ENCODE results near the gene CYB5B.
A peak's percentile ranks its signal among the peaks of the same experiment; 100 is the strongest.
"Not testable (repeated sequence)": the region's sequence is repeated elsewhere in the genome, so short reads cannot be mapped to it uniquely, and the experiment has no call there.

CYB5B gene

GRCh38 chr16:69431948-69432468 lies 7.6 kb downstream of the CYB5B start:
- Histone ChIP-seq H3K9ac (ENCODE audit: low read depth, low read length) (no peak overlapping the region), H3K4me2 (ENCODE audit: low read length) (no peak overlapping the region), H3K4me1 (ENCODE audit: control insufficient read depth, insufficient read depth, low read length) (no peaks in the 10 kb centered on the region), H3K36me3 (ENCODE audit: insufficient read depth, low read length) (peaks cover 40% of the 10 kb centered on the region), H3K4me3 (ENCODE audit: low read length) (no peak overlapping the region), H3K9me3 (replicated peaks; ENCODE audit: low read length) (no peaks in the 10 kb centered on the region), H3K27me3 (ENCODE audit: control insufficient read depth, insufficient read depth, low read length) (no peaks in the 10 kb centered on the region)

- no peak overlapping the region for H3K4me3 ChIP-seq (ENCODE audit: low read length)
- peaks cover 26% of the 10 kb centered on the region for H3K36me3 ChIP-seq (ENCODE audit: insufficient read depth, low read length)
- H3K4me2 ChIP-seq (ENCODE audit: low read length): no peak overlapping the region
- no peaks in the 10 kb centered on the region for H3K27me3 ChIP-seq (ENCODE audit: control insufficient read depth, insufficient read depth, low read length)
- H3K4me1 ChIP-seq (ENCODE audit: control insufficient read depth, insufficient read depth, low read length): no peaks in the 10 kb centered on the region
- H3K9me3 ChIP-seq (replicated peaks; ENCODE audit: low read length): no peaks in the 10 kb centered on the region
- no peak overlapping the region for H3K9ac ChIP-seq (ENCODE audit: low read depth, low read length)
Observed at GRCh38 chr16:69434066-69434465, 9.6 kb downstream of the CYB5B start.

- no peaks in the 10 kb centered on the region for H3K4me1 ChIP-seq (ENCODE audit: control insufficient read depth, insufficient read depth, low read length)
- H3K4me2 ChIP-seq (ENCODE audit: low read length): no peak overlapping the region
- peaks cover 23% of the 10 kb centered on the region for H3K36me3 ChIP-seq (ENCODE audit: insufficient read depth, low read length)
- H3K4me3 ChIP-seq (ENCODE audit: low read length): no peak overlapping the region
- H3K9me3 ChIP-seq (replicated peaks; ENCODE audit: low read length): no peaks in the 10 kb centered on the region
- no peaks in the 10 kb centered on the region for H3K27me3 ChIP-seq (ENCODE audit: control insufficient read depth, insufficient read depth, low read length)
- H3K9ac ChIP-seq (ENCODE audit: low read depth, low read length): no peak overlapping the region
Observed at GRCh38 chr16:69435977-69436820, 11.8 kb downstream of the CYB5B start.

GRCh38 chr16:69436896-69437295 lies 12.5 kb downstream of the CYB5B start:
- peaks cover 16% of the 10 kb centered on the region for H3K36me3 ChIP-seq (ENCODE audit: insufficient read depth, low read length)
- H3K4me2 ChIP-seq (ENCODE audit: low read length): no peak overlapping the region
- H3K4me1 ChIP-seq (ENCODE audit: control insufficient read depth, insufficient read depth, low read length): no peaks in the 10 kb centered on the region
- H3K9me3 ChIP-seq (replicated peaks; ENCODE audit: low read length): no peaks in the 10 kb centered on the region
- H3K27me3 ChIP-seq (ENCODE audit: control insufficient read depth, insufficient read depth, low read length): no peaks in the 10 kb centered on the region
- H3K4me3 ChIP-seq (ENCODE audit: low read length): no peak overlapping the region
- H3K9ac ChIP-seq (ENCODE audit: low read depth, low read length): no peak overlapping the region

- Histone ChIP-seq H3K4me2 (ENCODE audit: low read length) (no peak overlapping the region), H3K4me3 (ENCODE audit: low read length) (no peak overlapping the region), H3K27me3 (ENCODE audit: control insufficient read depth, insufficient read depth, low read length) (no peaks in the 10 kb centered on the region), H3K36me3 (ENCODE audit: insufficient read depth, low read length) (peaks cover 6% of the 10 kb centered on the region), H3K4me1 (ENCODE audit: control insufficient read depth, insufficient read depth, low read length) (peaks cover 6% of the 10 kb centered on the region), H3K9me3 (replicated peaks; ENCODE audit: low read length) (no peaks in the 10 kb centered on the region), H3K9ac (ENCODE audit: low read depth, low read length) (no peak overlapping the region)
Observed at GRCh38 chr16:69438465-69438864, 14.0 kb downstream of the CYB5B start.

- no peak overlapping the region for H3K4me2 ChIP-seq (ENCODE audit: low read length)
- no peaks in the 10 kb centered on the region for H3K9me3 ChIP-seq (replicated peaks; ENCODE audit: low read length)
- peaks cover 22% of the 10 kb centered on the region for H3K4me1 ChIP-seq (ENCODE audit: control insufficient read depth, insufficient read depth, low read length)
- H3K27me3 ChIP-seq (ENCODE audit: control insufficient read depth, insufficient read depth, low read length): no peaks in the 10 kb centered on the region
- H3K9ac ChIP-seq (ENCODE audit: low read depth, low read length): no peak overlapping the region
- H3K4me3 ChIP-seq (ENCODE audit: low read length): no peak overlapping the region
- H3K36me3 ChIP-seq (ENCODE audit: insufficient read depth, low read length): peaks cover 4% of the 10 kb centered on the region
Observed at GRCh38 chr16:69440250-69440649, 15.8 kb downstream of the CYB5B start.

GRCh38 chr16:69441030-69441429 lies 16.6 kb downstream of the CYB5B start:
- H3K4me2 ChIP-seq (ENCODE audit: low read length); H3K27me3 ChIP-seq (ENCODE audit: control insufficient read depth, insufficient read depth, low read length); H3K4me3 ChIP-seq (ENCODE audit: low read length); H3K36me3 ChIP-seq (ENCODE audit: insufficient read depth, low read length); H3K9ac ChIP-seq (ENCODE audit: low read depth, low read length); H3K9me3 ChIP-seq (replicated peaks; ENCODE audit: low read length): not testable (repeated sequence)
- peaks cover 22% of the 10 kb centered on the region for H3K4me1 ChIP-seq (ENCODE audit: control insufficient read depth, insufficient read depth, low read length)

GRCh38 chr16:69443927-69444631 lies 19.7 kb downstream of the CYB5B start:
- H3K9ac ChIP-seq (ENCODE audit: low read depth, low read length): peak overlapping the region; percentile 81

GRCh38 chr16:69444873-69445517 lies 20.6 kb downstream of the CYB5B start:
- peak overlapping the region; percentile 59 for H3K4me3 ChIP-seq (ENCODE audit: low read length)
- H3K4me2 ChIP-seq (ENCODE audit: low read length): peak overlapping the region; percentile 86
- peaks cover 29% of the 10 kb centered on the region for H3K36me3 ChIP-seq (ENCODE audit: insufficient read depth, low read length)
- H3K27me3 ChIP-seq (ENCODE audit: control insufficient read depth, insufficient read depth, low read length): no peaks in the 10 kb centered on the region
- H3K9ac ChIP-seq (ENCODE audit: low read depth, low read length): peak overlapping the region; percentile 81
- no peaks in the 10 kb centered on the region for H3K9me3 ChIP-seq (replicated peaks; ENCODE audit: low read length)
- peaks cover 26% of the 10 kb centered on the region for H3K4me1 ChIP-seq (ENCODE audit: control insufficient read depth, insufficient read depth, low read length)

More at GRCh38 chr16:69443927-69444631, 19.7 kb downstream of the CYB5B start:
- peaks cover 22% of the 10 kb centered on the region for H3K36me3 ChIP-seq (ENCODE audit: insufficient read depth, low read length)
- H3K9me3 ChIP-seq (replicated peaks; ENCODE audit: low read length): no peaks in the 10 kb centered on the region
- H3K4me3 ChIP-seq (ENCODE audit: low read length): peak overlapping the region; percentile 59
- peak overlapping the region; percentile 86 for H3K4me2 ChIP-seq (ENCODE audit: low read length)
- H3K27me3 ChIP-seq (ENCODE audit: control insufficient read depth, insufficient read depth, low read length): no peaks in the 10 kb centered on the region
- peaks cover 26% of the 10 kb centered on the region for H3K4me1 ChIP-seq (ENCODE audit: control insufficient read depth, insufficient read depth, low read length)

- Histone ChIP-seq H3K4me3 (ENCODE audit: low read length) (no peak overlapping the region), H3K36me3 (ENCODE audit: insufficient read depth, low read length) (peaks cover 45% of the 10 kb centered on the region), H3K4me2 (ENCODE audit: low read length) (no peak overlapping the region), H3K9ac (ENCODE audit: low read depth, low read length) (no peak overlapping the region), H3K9me3 (replicated peaks; ENCODE audit: low read length) (no peaks in the 10 kb centered on the region), H3K27me3 (ENCODE audit: control insufficient read depth, insufficient read depth, low read length) (no peaks in the 10 kb centered on the region), H3K4me1 (ENCODE audit: control insufficient read depth, insufficient read depth, low read length) (peaks cover 19% of the 10 kb centered on the region)
Observed at GRCh38 chr16:69448470-69449193, 24.2 kb downstream of the CYB5B start.

- H3K27me3 ChIP-seq (ENCODE audit: control insufficient read depth, insufficient read depth, low read length): no peaks in the 10 kb centered on the region
- H3K4me1 ChIP-seq (ENCODE audit: control insufficient read depth, insufficient read depth, low read length): peaks cover 3% of the 10 kb centered on the region
- no peak overlapping the region for H3K4me2 ChIP-seq (ENCODE audit: low read length)
- H3K36me3 ChIP-seq (ENCODE audit: insufficient read depth, low read length): peaks cover 45% of the 10 kb centered on the region
- no peak overlapping the region for H3K9ac ChIP-seq (ENCODE audit: low read depth, low read length)
- no peaks in the 10 kb centered on the region for H3K9me3 ChIP-seq (replicated peaks; ENCODE audit: low read length)
- H3K4me3 ChIP-seq (ENCODE audit: low read length): no peak overlapping the region
Observed at GRCh38 chr16:69451166-69451565, 26.7 kb downstream of the CYB5B start.
